Ecto neural progenitor cell (in vitro differentiated cells): ENCODE results near the gene GPS2.
A peak's percentile ranks its signal among the peaks of the same experiment; 100 is the strongest.
"Not testable (repeated sequence)": the region's sequence is repeated elsewhere in the genome, so short reads cannot be mapped to it uniquely, and the experiment has no call there.

Experiments used
- DNase-seq: peaks from one replicate; pipeline ENCODE4 v3.0.0-alpha.2; 2018; ENCODE audit warnings: low spot score

Gene GPS2

GRCh38 chr17:7314719-7315569 lies at the start of gene GPS2:
TSS of gene GPS2 (minus strand) at chr17:7315360. CDS start at chr17:7315052, 308 bp downstream.
- DNase-seq, result peak; percentile 98

- no peak for DNase-seq
Observed at GRCh38 chr17:7363311-7363710, 48.2 kb upstream of the GPS2 start.

- DNase-seq, result no peak
Observed at GRCh38 chr17:7361906-7362305, 46.7 kb upstream of the GPS2 start.

GRCh38 chr17:7357381-7357780 lies 42.2 kb upstream of the GPS2 start:
- DNase-seq, result no peak

- DNase-seq, result no peak
Observed at GRCh38 chr17:7356756-7357155, 41.6 kb upstream of the GPS2 start.

GRCh38 chr17:7356072-7356549 lies 41.0 kb upstream of the GPS2 start:
- peak; percentile 93 for DNase-seq

- DNase-seq, result no peak
Observed at GRCh38 chr17:7355573-7355972, 40.4 kb upstream of the GPS2 start.

GRCh38 chr17:7355053-7355452 lies 39.9 kb upstream of the GPS2 start, which contains the start of gene TMEM95:
TSS of gene TMEM95 (plus strand) at chr17:7355156. CDS start at chr17:7355205, 49 bp downstream.
- DNase-seq, result no peak

- peak; percentile 71 for DNase-seq
Observed at GRCh38 chr17:7354262-7354843, 39.2 kb upstream of the GPS2 start.

- DNase-seq, result peak; percentile 55
Observed at GRCh38 chr17:7352910-7353635, 37.9 kb upstream of the GPS2 start.

GRCh38 chr17:7352503-7352889 lies 37.3 kb upstream of the GPS2 start:
- DNase-seq, result no peak

GRCh38 chr17:7351665-7352502 lies 36.7 kb upstream of the GPS2 start, which contains the start of gene KCTD11:
TSS of gene KCTD11 (plus strand) at chr17:7352162.
- peak; percentile 95 for DNase-seq

GRCh38 chr17:7348478-7349242 lies 33.5 kb upstream of the GPS2 start:
- DNase-seq, result no peak

- no peak for DNase-seq
Observed at GRCh38 chr17:7347630-7348477, 32.7 kb upstream of the GPS2 start.

GRCh38 chr17:7346761-7347614 lies 31.8 kb upstream of the GPS2 start:
- no peak for DNase-seq

GRCh38 chr17:7343250-7343649 lies 28.1 kb upstream of the GPS2 start:
- DNase-seq, result no peak

GRCh38 chr17:7341842-7342241 lies 26.7 kb upstream of the GPS2 start:
- no peak for DNase-seq

- DNase-seq, result no peak
Observed at GRCh38 chr17:7340179-7340578, 25.0 kb upstream of the GPS2 start.

- not testable (repeated sequence) for DNase-seq
Observed at GRCh38 chr17:7337600-7337999, 22.4 kb upstream of the GPS2 start.
